K562 treated with DMSO at 1 percent for 24 hours (cell line): ENCODE measurements around the gene TSBP1. TPM values are rescaled to one million over a fixed set of nuclear protein-coding genes. Genes with fewer than 3 reads are reported as not detected.

Experiments used
- total RNA-seq: library from RNA; unstranded; fragments of 300-600 nt; gene quantifications from 2 replicates; pipeline ENCODE4 v1.2.3, GENCODE V29; 2022; ENCODE audit warnings: low read depth; ENCODE audit not compliant: insufficient read depth

Gene TSBP1, protein sequence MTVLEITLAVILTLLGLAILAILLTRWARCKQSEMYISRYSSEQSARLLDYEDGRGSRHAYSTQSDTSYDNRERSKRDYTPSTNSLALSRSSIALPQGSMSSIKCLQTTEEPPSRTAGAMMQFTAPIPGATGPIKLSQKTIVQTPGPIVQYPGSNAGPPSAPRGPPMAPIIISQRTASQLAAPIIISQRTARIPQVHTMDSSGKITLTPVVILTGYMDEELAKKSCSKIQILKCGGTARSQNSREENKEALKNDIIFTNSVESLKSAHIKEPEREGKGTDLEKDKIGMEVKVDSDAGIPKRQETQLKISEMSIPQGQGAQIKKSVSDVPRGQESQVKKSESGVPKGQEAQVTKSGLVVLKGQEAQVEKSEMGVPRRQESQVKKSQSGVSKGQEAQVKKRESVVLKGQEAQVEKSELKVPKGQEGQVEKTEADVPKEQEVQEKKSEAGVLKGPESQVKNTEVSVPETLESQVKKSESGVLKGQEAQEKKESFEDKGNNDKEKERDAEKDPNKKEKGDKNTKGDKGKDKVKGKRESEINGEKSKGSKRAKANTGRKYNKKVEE
- not detected in 2 replicates for total RNA-seq

DNA sequence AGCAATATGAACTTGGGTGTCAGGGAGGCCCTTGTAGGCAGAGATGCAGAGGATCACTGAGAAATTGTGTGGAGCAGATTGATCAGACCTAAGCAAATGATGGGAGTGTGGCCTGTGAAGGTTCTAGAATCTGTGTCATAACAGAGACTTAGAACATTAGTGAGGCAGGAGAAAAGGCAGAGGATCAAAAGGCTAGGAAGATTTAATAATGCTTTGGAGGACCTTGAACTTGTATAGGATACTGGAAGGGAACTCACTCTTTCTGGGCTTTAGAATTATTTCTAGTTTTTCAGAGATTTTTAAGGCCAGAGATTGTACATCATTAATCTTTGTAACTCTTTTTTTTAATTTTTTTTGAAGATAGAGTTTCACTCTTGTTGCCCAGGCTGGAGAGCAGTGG is at the start of gene TSBP1:
TSS of gene TSBP1 (minus strand) at position 101 of the 400 bp plus-strand sequence. CDS start 197 bp downstream, outside the sequence.

DNA sequence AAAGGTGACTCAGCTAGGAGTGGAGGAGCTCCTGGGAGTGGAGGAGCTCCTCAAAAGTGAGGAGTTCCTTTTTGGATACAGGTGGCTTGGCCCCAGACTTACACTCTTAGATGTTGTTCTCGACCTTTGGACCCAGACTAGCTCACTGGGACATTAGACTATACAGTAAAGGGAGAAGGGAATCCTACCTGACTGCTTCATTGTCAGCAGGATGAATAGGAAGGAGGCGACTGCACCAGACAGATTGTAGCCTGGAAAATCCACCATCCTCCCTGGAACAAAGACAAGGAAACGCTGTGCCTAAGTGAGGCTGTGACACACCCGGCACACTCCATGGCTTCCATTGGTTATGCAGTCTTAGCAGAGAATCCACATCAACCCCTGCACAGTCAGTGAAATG is 35.2 kb upstream of the TSBP1 start, which contains the start of gene BTNL2:
TSS of gene BTNL2 (minus strand) at position 325 of the 400 bp plus-strand sequence. CDS start at position 267, 58 bp downstream.

Other genes starting within 250 kb of the TSBP1 start
- gene ATF6B, start 243.7 kb downstream of the TSBP1 start, total RNA-seq, result 120 and 121 TPM in 2 replicates
- 19.9 and 22.7 TPM in 2 replicates for gene FKBPL, start 241.6 kb downstream of the TSBP1 start, total RNA-seq
- 7.6 and 8.4 TPM in 2 replicates for gene PRRT1, start 220.0 kb downstream of the TSBP1 start, total RNA-seq
- 38.4 and 44.1 TPM in 2 replicates for gene PPT2, start 217.8 kb downstream of the TSBP1 start, total RNA-seq
- gene EGFL8, start 207.3 kb downstream of the TSBP1 start, total RNA-seq, result 10.0 and 12.0 TPM in 2 replicates
- 167 and 178 TPM in 2 replicates for gene AGPAT1, start 195.8 kb downstream of the TSBP1 start, total RNA-seq
- 253 and 277 TPM in 2 replicates for gene RNF5, start 193.5 kb downstream of the TSBP1 start, total RNA-seq
- 4.7 and 8.9 TPM in 2 replicates for gene AGER, start 187.7 kb downstream of the TSBP1 start, total RNA-seq
- gene PBX2, start 181.7 kb downstream of the TSBP1 start, total RNA-seq, result 76.1 and 79.7 TPM in 2 replicates
- 61.3 and 66.5 TPM in 2 replicates for gene GPSM3, start 179.3 kb downstream of the TSBP1 start, total RNA-seq
- gene NOTCH4, start 147.8 kb downstream of the TSBP1 start, total RNA-seq, result 2.8 and 2.9 TPM in 2 replicates
- gene BTNL2, start 35.3 kb upstream of the TSBP1 start, total RNA-seq, result not detected in 2 replicates
- gene HLA-DRA, start 68.0 kb upstream of the TSBP1 start, total RNA-seq, result not detected in 2 replicates
- not detected in 2 replicates for gene HLA-DRB5, start 158.4 kb upstream of the TSBP1 start, total RNA-seq
- not detected in 2 replicates for gene HLA-DRB1, start 217.9 kb upstream of the TSBP1 start, total RNA-seq